Hematopoietic multipotent progenitor cell treated with erythropoietin and hydrocortisone succinate and interleukin-3 and kit ligand, for 17 days (in vitro differentiated cells): Measurements from ENCODE around the gene ENOX2.
"Not testable (repeated sequence)": the region's sequence is repeated elsewhere in the genome, so short reads cannot be mapped to it uniquely, and the experiment has no call there.

Experiments
- DNase-seq: peaks from one replicate; pipeline ENCODE4 v3.0.0-alpha.2; 2015; ENCODE audit warnings: low spot score

Gene ENOX2

GRCh38 chrX:130902783-130903613, at the start of gene ENOX2:
Gene ENOX2 (minus strand): TSS chrX:130903209. CDS start chrX:130703216, 199,993 bp downstream.
- DNase-seq, result peak; percentile 76

DNA sequence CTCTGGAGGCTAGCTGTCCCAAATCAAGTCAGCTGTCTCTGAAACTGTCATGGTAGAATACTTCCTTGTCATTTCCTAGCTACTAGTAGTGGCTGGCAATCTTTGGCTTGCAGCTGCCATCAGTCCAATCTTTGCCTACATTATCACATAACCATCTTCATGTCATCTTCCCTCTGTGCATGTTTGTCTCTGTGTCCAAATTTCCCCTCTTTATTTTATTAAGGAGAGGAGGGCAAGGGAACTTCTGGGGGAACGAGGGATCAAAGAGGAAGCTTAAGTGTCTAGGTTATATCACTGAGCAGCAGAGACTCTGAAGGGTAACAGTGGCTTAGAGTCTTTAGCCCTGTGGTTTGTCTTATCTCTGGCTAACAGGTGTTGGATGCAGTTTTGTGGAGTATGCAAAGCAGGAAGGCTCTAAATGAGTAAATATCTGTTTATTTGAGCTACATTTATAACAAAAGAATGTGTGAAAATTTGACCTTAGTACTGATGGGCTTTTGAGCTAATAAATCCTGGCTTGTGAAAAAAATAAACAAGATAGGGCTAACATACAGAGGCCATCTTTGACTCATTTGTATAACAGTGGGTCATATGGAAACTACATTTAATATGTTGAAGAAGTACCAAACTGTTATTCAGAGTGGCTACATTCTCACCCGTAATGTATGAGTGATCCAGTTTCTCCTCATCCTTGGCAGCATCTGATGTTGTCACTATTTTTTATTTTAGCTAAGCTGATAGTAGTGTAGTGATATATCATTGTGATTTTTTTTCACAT, 49.4 kb upstream of the ENOX2 start:
- peak; percentile 9 for DNase-seq

GRCh38 chrX:130944230-130944629, 41.2 kb upstream of the ENOX2 start:
- DNase-seq, result no peak

GRCh38 chrX:130937101-130937500, 34.1 kb upstream of the ENOX2 start:
- DNase-seq, result no peak

DNA sequence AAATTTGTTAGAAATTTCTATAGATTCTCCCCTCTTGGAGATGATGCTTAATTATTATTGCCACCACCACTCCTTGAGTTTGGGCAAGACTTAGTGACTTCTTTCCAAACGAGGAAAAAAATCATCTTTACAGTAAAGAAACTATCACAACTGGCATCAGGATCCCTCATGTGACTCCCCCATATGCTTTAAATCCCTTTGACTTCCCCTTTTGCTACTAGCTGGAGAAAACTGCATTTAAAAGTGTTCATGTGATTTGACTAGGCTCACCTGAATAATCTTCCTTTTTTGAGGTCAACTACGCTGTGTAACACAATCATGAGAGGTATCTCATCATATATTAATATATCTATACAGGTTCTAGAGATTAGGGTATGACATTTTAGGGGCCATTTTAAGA, 30.3 kb upstream of the ENOX2 start:
- no peak for DNase-seq

- not testable (repeated sequence) for DNase-seq
Observed at GRCh38 chrX:130920405-130920804, 17.4 kb upstream of the ENOX2 start.

DNA sequence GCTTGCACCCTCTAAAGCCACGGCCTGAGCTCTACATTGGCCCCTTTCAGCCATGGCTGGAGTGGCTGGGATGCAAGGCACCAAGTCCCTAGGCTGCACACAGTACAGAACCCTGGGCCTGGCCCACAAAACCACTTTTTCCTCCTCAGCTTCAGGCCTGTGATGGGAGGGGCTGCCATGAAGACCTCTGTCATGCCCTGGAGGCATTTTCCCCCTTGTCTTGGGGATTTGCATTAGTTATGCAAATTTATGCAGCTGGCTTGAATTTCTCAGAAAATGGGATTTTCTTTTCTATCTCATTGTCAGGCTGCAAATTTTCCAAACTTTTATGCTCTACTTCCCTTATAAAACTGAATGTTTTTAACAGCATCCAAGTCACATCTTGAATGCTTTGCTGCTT, 16.7 kb upstream of the ENOX2 start:
- DNase-seq, result not testable (repeated sequence)

- DNase-seq, result not testable (repeated sequence)
Observed at GRCh38 chrX:130918498-130918897, 15.5 kb upstream of the ENOX2 start.

DNA sequence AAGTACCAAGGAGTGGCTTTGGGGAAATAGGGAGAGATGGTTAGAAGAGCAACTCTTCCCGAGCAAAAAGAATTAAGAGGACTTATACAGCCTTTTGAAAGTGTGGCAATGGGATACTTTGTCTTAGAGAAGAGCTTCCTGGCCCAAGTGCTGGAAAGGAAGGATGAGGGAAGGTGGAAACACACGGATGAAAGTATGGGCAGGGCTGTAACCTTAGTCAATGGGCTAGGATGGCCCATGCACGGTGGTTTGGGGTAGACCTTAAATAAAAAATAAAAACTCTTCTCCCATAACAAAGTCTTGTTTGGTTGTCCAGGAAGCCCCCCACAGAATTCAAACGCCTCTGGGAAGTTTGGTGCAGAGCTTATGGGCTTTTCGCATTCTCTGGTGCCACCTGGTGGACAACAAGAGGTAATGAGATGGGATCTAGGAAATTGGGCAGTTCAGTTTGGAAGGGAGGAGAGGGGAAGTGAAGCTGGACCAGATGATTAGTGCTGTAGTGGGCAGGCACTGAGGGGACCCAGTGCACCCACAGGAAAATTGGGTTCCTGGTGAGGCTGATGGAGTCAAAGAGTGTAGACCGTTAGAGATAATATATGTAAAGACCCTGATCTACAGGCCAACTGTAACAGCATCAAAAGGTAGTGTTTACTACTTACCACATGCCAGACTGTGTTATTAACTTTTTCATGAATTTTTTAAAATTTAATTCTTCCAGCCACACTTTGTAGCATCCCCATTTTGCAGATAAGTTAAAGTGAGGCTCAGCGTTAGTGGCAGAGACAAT, 13.8 kb upstream of the ENOX2 start:
- DNase-seq, result peak; percentile 63

- no peak for DNase-seq
Observed at GRCh38 chrX:130915302-130915701, 12.3 kb upstream of the ENOX2 start.

GRCh38 chrX:130909469-130910136, 6.6 kb upstream of the ENOX2 start:
- DNase-seq, result no peak

DNA sequence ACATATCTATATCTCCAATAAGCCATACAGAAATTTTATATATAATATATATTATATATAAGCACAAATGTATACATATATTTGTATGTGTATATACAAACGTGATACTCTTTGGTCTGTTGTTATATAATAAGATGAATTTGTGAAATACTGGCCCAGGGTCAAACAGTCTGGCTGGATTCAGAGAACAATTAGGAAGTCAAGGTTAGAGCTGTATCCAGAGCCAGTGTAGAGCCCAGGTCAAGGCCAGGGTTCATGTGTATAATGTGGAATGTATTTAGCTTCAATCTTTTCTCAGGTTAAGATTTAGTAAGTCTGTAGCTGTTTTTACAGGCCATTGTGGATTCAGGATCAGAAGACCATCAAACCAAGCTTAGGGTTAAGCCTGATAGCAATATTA, 3.8 kb upstream of the ENOX2 start:
- DNase-seq, result no peak

DNA sequence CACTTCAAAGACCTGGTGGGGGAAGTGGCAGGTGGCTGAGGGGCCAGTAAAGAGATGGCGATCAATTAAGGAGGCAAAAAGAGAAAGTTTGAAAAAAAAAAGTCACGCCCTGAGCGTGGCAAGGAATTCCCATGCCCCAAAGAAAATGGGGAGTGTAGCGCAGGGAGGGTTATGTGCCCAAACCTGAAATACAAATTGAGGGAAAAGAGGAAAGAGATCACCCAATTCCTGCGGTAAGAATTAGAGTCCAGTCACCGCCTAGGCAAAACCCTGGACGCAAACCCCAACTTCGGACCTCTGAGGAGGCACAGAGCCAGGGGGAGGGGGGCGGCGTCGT, 595 bp downstream of the ENOX2 start:
- no peak for DNase-seq

DNA sequence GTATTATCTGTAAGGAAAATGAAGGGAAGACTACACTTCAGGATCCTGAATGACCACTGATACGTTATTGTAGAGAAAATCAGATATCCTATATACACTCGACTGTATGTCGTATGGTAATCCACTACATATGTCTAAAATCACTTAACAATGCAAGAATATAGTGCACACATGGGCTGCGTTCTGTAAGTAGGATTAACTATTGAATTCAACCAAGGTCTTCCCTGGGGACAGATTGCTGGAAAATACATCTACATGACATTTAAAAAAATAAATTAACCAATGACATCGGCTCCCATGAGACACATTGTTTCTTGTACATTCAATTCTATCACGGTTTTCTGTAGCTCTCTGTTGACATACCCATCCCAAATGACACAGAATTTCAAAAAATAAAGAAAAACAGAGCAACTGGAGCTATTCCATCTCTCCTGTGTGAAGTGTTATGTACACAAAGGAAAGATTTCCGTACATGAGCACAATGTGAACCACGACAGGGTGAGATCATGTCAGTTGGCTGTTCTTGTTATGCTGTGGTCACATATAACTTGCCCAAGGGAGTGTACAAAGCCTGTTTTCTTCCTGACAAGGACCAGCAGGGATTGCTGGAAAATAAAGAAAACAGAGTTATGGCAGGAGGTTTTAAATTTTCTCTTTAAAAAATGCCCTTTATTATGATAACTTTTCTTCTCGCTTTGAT, 6.1 kb downstream of the ENOX2 start:
- DNase-seq, result no peak

DNA sequence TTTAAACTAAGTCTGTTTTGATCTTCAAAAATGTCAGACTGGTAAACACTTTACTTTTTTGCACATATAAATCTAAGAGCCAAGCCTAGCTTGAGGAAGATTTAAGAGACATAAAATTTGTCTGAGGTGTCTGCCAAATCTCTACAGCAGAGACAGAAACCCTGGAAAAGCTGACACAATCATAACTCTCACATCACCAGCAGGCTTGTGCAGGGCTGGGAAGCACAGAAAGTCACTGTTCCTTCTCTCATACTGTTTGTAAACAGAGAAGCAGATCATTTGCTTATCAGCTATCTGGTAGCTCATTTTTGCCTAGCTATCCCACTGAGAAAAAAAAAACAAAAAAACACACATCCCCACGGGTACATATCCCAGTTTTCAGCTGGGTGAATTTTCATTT, 7.0 kb downstream of the ENOX2 start:
- no peak for DNase-seq

DNA sequence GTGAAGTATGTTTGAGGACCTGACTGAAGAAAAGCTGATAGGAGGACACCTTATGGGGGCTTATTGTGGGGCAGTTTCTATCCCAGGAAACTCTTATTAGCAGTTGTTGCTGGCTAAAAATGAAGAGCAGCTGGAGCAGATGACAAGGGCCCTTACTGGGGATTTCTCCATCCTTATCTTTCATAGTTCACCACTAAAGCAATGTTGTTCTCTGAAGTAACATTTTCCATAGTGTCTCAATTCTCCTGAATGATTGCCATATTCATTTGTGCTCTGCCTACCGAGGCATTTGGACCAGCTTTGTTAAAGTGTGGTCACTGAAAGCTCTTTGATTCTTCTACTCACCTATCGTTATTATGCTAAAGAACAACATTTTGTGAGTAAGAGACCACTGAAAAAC, 7.7 kb downstream of the ENOX2 start:
- DNase-seq, result no peak

- no peak for DNase-seq
Observed at GRCh38 chrX:130893356-130894085, 9.5 kb downstream of the ENOX2 start.

- no peak for DNase-seq
Observed at GRCh38 chrX:130887376-130887775, 15.6 kb downstream of the ENOX2 start.

GRCh38 chrX:130885996-130886395, 17.0 kb downstream of the ENOX2 start:
- no peak for DNase-seq

DNA sequence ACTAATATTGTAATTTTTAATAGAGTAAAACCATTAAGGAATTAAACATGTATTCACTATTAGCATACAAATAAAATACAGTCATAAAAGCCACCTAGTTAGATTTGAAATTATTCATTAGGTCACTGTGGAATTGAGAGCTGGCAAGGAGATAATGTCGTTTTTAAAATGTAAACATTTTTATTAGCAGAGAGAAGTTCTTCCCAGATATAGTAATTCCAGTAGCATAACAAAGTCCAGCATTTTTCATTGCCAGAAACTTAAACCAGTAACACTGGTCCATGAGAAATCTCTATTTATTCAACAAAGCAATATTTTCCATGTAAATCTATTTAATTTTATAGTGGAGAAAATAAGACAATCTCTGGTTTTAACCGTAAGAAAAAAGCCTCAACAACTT, 17.5 kb downstream of the ENOX2 start:
- DNase-seq, result no peak

- no peak for DNase-seq
Observed at GRCh38 chrX:130884627-130885026, 18.4 kb downstream of the ENOX2 start.
